Heart left ventricle (tissue), 16 donors: Measurements from ENCODE around the gene HFM1. TPM values are rescaled to one million over a fixed set of nuclear protein-coding genes. Genes with fewer than 3 reads are reported as not detected.

Source experiments
- ATAC-seq, 4 donors: fragments of 200-7000 bp; cut with Tn5 transposase; one replicate each; pipeline ENCODE4 v1.9.1; 2020 to 2022; ENCODE audit warnings: moderate library complexity in 4 of 4, mild to moderate bottlenecking in 3 of 4, moderate number of reproducible peaks in 1 of 4
- DNase-seq, 5 donors: peaks; one replicate each; pipeline ENCODE4 v3.0.0-alpha.2; 2020
- H3K27ac ChIP-seq, 12 donors: fragments of 200-600 bp; sonication (generic) in 4 of 12; one replicate each; pipeline versions ENCODE4 v1.5.0 to v1.8.0; 2016 to 2022; ENCODE audit warnings: mild to moderate bottlenecking in 2 of 12
- H3K27me3 ChIP-seq, 9 donors: fragments of 200-600 bp; sonication (generic) in 2 of 9; one replicate each; pipeline versions ENCODE4 v1.5.1 to v1.8.0; 2016 to 2022; ENCODE audit warnings: mild to moderate bottlenecking in 3 of 9
- H3K36me3 ChIP-seq, 9 donors: fragments of 200-600 bp; sonication (generic) in 2 of 9; one replicate each; pipeline versions ENCODE4 v1.5.0 to v1.8.0; 2018 to 2022; ENCODE audit warnings: mild to moderate bottlenecking in 2 of 9
- H3K4me1 ChIP-seq, 12 donors: fragments of 200-600 bp; sonication (generic) in 4 of 12; one replicate each; pipeline versions ENCODE4 v1.5.0 to v1.8.0; 2016 to 2022; ENCODE audit warnings: mild to moderate bottlenecking in 3 of 12
- H3K4me3 ChIP-seq, 12 donors: fragments of 200-600 bp; sonication (generic) in 4 of 12; one replicate each; pipeline versions ENCODE4 v1.5.0 to v1.8.0; 2017 to 2022; ENCODE audit warnings: mild to moderate bottlenecking in 9 of 12, moderate library complexity in 4 of 12
- H3K9me3 ChIP-seq, 12 donors: fragments of 200-600 bp; sonication (generic) in 4 of 12; one replicate each; pipeline versions ENCODE4 v1.5.0 to v1.8.0; 2016 to 2022; ENCODE audit warnings: mild to moderate bottlenecking in 1 of 12
- POLR2A ChIP-seq, 2 donors: fragments of 450-650 bp; IDR thresholded peaks; one replicate each; pipeline ENCODE4 v1.6.1; 2017; ENCODE audit warnings: antibody characterized with exemption in 2 of 2, mild to moderate bottlenecking in 2 of 2, moderate library complexity in 2 of 2
- WGBS, 4 donors: extraction: QIAGEN DNeasy Blood & Tissue Kit in 2 of 4; methylation state at CpG; one replicate each; pipeline versions ENCODE4 v1.1.5 to v1.1.7; 2013 to 2018; 5-methylcytosine and 5-hydroxymethylcytosine counted together
- intact Hi-C, 10 donors: fragments of 100-400 bp; cut with DNase I; formaldehyde crosslinking; loops; one replicate each; pipeline versions ENCODE4 v1.11.1 to v1.14.2; 2022
- polyA plus RNA-seq, 2 donors: library from polyadenylated mRNA; stranded (reverse); fragments of 200-250 nt; gene quantifications; one replicate each; pipeline ENCODE4 v1.2.3, GENCODE V29; 2013
- total RNA-seq, 9 donors: library from RNA; depleted of rRNA in 2 of 9; stranded (reverse); fragments of >200 nt in 2 of 9; fragmentation: NEBNext Ultra II Directional in 3 of 9; extraction: Animal tissue kit (Norgen Biotek cat#: 25700) in 3 of 9; gene quantifications; one replicate each; pipeline versions ENCODE4 v1.1.0 to v1.2.4, GENCODE V29; 2016 to 2023
- TF ChIP-seq, protein P1 (sequence below), 12 donors: fragments of 200-600 bp; sonication (generic) in 4 of 12; IDR thresholded peaks; one replicate each; pipeline versions ENCODE4 v1.5.0 to v1.8.0; 2018 to 2022; ENCODE audit warnings: antibody characterized with exemption in 12 of 12, mild to moderate bottlenecking in 5 of 12
- donor health status: ischemic (EF 13 %, LVEDD 7.1; RV severe dilation, severe dysfunction).
- donor health status: healthy with polysubstance abuse.
- donor health status: DM: no; HTN: yes; CAD: no.
- donor health status: DM: no; HTN: no; CAD: no.
- donor health status: ischemic (EF 25% LVEDD 6.9; RV normal size, moderate dysfunction).
- donor health status: ischemic (EF 25% LVEDD 5.7; RV mildly dilated, moderate dysfunction).
- donor health status: healthy.
- donor health status: DM: yes; HTN: yes; CAD: no.
- donor health status: ischemic (EF 35%, LVEDD 5.7; RV mildly dilated, moderate dysfunction).
- donor health status: nonischemic (EF 11% LVEDD 7.7; RV severe dilation, severe dysfunction).
- donor health status: DM: yes; HTN: yes; CAD: no.
- donor health status: PGD.
- donor health status: ischemic (EF 29% LVEDD 5.4; RV normal size, mild dysfunction).
- donor health status: nonischemic (EF 23%, LVEDD 6.1; RV moderate dilation, normal function).

HFM1 gene
- total and polyA plus RNA-seq, 11 donors: 0.17 to 5.8 (median 2.3) TPM

GRCh38 chr1:91283421-91283726 lies 121.3 kb downstream of the HFM1 start:
- ATAC-seq (no peak), DNase-seq (no peak)
- no peaks in the 10 kb centered on the region for H3K27me3 ChIP-seq
- no peaks in the 10 kb centered on the region for H3K36me3 ChIP-seq
- no peak overlapping the region for H3K4me3 ChIP-seq
- H3K4me1 ChIP-seq: peaks cover 0 to 9% (median 0%) of the 10 kb centered on the region in 12 donors
- TF ChIP-seq, protein P1, sequence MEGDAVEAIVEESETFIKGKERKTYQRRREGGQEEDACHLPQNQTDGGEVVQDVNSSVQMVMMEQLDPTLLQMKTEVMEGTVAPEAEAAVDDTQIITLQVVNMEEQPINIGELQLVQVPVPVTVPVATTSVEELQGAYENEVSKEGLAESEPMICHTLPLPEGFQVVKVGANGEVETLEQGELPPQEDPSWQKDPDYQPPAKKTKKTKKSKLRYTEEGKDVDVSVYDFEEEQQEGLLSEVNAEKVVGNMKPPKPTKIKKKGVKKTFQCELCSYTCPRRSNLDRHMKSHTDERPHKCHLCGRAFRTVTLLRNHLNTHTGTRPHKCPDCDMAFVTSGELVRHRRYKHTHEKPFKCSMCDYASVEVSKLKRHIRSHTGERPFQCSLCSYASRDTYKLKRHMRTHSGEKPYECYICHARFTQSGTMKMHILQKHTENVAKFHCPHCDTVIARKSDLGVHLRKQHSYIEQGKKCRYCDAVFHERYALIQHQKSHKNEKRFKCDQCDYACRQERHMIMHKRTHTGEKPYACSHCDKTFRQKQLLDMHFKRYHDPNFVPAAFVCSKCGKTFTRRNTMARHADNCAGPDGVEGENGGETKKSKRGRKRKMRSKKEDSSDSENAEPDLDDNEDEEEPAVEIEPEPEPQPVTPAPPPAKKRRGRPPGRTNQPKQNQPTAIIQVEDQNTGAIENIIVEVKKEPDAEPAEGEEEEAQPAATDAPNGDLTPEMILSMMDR (IDR thresholded peaks at IDR 0.05): no peak
- TF ChIP-seq POLR2A (IDR thresholded peaks at IDR 0.05): no peak
- WGBS, 4 donors: 93 to 98% (median 97%) methylated on average over 2 of the region's 2 CpGs
- H3K27ac ChIP-seq: no peak overlapping the region
- intact Hi-C loops: loop anchor here (2.0 to 10.0 kb wide), 15 partner anchors 116 to 1011 kb away; partner anchors contain the start of genes CDC7 (in 5 of the 10), HFM1 (in 5 of the 10), GLMN (in 1 of the 10) and RPAP2 (in 1 of the 10)
- no peaks in the 10 kb centered on the region for H3K9me3 ChIP-seq

DNA sequence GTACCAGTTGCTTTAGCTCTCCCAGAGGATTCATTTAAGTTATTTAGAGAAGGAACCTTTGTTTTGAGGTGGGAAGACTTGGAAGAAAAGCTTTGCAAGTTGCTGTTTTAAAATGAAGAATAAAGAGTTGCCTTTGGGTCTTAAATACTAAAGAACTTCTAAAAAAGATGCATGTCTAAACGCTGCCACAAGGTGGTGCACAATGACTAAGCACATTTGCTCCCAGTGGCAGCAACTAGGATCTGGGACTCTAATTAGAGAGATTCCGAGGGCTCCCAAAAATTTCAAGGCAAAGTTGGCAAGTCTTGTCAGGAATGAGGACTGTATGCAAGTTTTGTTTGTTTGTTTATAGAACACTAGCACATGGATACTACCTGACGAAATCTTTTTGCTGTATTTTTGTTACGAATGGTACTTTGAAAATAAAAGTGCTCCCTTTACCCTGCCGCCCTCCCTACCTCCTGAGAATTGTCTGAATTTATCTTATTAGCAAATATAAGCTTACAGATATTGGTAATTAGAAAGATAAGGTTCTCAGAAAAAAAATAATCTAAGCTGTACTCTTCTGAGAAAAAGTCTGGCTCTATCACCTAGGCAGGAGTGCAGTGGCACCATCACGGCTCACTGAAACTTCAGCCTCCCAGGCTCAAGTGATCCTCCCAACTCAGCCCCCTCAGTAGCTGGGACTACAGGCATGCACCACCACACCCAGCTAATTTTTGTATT lies 121.8 kb downstream of the HFM1 start:
- H3K4me1 ChIP-seq: peaks cover 0 to 9% (median 0%) of the 10 kb centered on the region in 12 donors
- no peaks in the 10 kb centered on the region for H3K9me3 ChIP-seq
- no peaks in the 10 kb centered on the region for H3K27me3 ChIP-seq
- DNase-seq: peak in 4 of 5 donors; percentile 32 to 49 (median 44)
- ATAC-seq: peak in 3 of 4 donors; percentile 55 to 82 (median 72)
- peak overlapping the region in 8 of 12 donors; percentile 14 to 42 (median 24) for H3K4me3 ChIP-seq
- no peak for TF ChIP-seq POLR2A (IDR thresholded peaks at IDR 0.05)
- TF ChIP-seq, protein P1 (IDR thresholded peaks at IDR 0.05): peak; percentile 65 to 87 (median 79)
- no peak overlapping the region for H3K27ac ChIP-seq
- no peaks in the 10 kb centered on the region for H3K36me3 ChIP-seq
- 40 to 45% (median 45%) methylated on average over 6 of the region's 6 CpGs for WGBS, 4 donors
- intact Hi-C loops: loop anchor here (1.0 to 10.0 kb wide), 16 partner anchors 116 to 1012 kb away; partner anchors contain the start of genes CDC7 (in 5 of the 10), HFM1 (in 5 of the 10), GLMN (in 1 of the 10) and RPAP2 (in 1 of the 10)

- intact Hi-C loops: loop anchor here (1.0 to 10.0 kb wide), 16 partner anchors 114 to 1013 kb away; partner anchors contain the start of genes CDC7 (in 5 of the 10), HFM1 (in 5 of the 10), GLMN (in 1 of the 10) and RPAP2 (in 1 of the 10)
- 72 to 75% (median 74%) methylated on average over 6 of the region's 6 CpGs for WGBS, 4 donors
- no peaks in the 10 kb centered on the region for H3K27me3 ChIP-seq
- no peaks in the 10 kb centered on the region for H3K9me3 ChIP-seq
- DNase-seq (no peak), ATAC-seq (no peak)
- H3K36me3 ChIP-seq: no peaks in the 10 kb centered on the region
- H3K27ac ChIP-seq: no peak overlapping the region
- H3K4me1 ChIP-seq: peaks cover 0 to 9% (median 0%) of the 10 kb centered on the region in 12 donors
- no peak for TF ChIP-seq POLR2A (IDR thresholded peaks at IDR 0.05)
- TF ChIP-seq, protein P1 (IDR thresholded peaks at IDR 0.05): no peak
- no peak overlapping the region for H3K4me3 ChIP-seq
These were observed 122.9 kb downstream of the HFM1 start for GRCh38 chr1:91281782-91282181.

GRCh38 chr1:91278754-91279153 lies 125.9 kb downstream of the HFM1 start:
- no peak overlapping the region for H3K27ac ChIP-seq
- DNase-seq: no peak
- 72 to 83% (median 78%) methylated on average over 1 of the region's 1 CpG for WGBS, 4 donors

More at GRCh38 chr1:91278754-91279153, 125.9 kb downstream of the HFM1 start:
- no peaks in the 10 kb centered on the region for H3K27me3 ChIP-seq
- no peak for TF ChIP-seq POLR2A (IDR thresholded peaks at IDR 0.05)
- TF ChIP-seq, protein P1 (IDR thresholded peaks at IDR 0.05): peak in 5 of 12 donors; percentile 13 to 42 (median 27)
- H3K4me3 ChIP-seq: no peak overlapping the region
- no peaks in the 10 kb centered on the region for H3K9me3 ChIP-seq
- ATAC-seq: no peak
- peaks cover 0 to 9% (median 0%) of the 10 kb centered on the region in 12 donors for H3K4me1 ChIP-seq
- no peaks in the 10 kb centered on the region for H3K36me3 ChIP-seq
- intact Hi-C loops: no loop called here
